ENCODE measurements around the gene CAMSAP1. TPM values are rescaled to one million over a fixed set of nuclear protein-coding genes. Genes with fewer than 3 reads are reported as not detected.
A peak's percentile ranks its signal among the peaks of the same experiment; 100 is the strongest.

The CAMSAP1 gene
- total RNA-seq, 1 donor from 2014 or later, result 35.5 TPM

DNA sequence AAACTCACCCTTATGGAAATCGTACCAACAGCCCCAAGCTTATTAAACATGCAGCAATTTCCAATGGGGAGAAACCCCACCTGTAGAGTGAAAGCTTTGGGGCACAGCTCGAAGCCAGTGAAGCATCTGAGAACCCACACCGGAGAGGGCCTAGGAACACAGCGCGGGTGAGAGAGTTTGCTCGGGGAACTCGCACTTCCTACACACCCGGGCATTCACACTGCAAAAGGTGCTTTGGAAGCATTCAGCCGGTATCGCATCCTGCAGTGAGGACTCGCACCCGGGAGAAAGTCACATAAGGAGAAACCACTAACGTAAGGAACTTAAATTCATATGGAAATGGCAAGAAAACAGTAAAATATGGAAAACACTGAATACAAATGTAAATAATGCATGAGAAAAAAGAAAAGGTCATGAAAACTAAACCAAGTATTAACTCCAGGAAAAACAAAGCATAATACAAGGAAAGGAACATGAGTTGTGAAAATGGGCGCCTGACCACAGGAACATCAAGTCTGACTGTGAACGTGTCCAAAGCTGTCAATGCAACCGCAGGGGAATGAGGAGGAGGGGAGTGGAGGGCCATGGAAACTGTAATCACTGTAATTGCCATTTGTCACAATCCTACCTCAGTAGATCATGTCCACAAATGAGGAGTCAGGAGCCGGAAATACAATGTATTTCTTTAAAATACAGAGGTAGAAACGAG lies 28.7 kb downstream of the CAMSAP1 start:
- no peak for DNase-seq (ENCODE audit: low spot score)
- Mint-ChIP-seq H3K36me3 (ENCODE audit: low read depth) (peaks cover 1% of the 10 kb centered on the region), H3K9me3 (ENCODE audit: low read depth) (no peaks in the 10 kb centered on the region), H3K27ac (ENCODE audit: unreplicated experiment) (peak overlapping the region; percentile 13), H3K27me3 (ENCODE audit: low read depth) (no peaks in the 10 kb centered on the region), H3K4me3 (ENCODE audit: unreplicated experiment) (no peak overlapping the region), H3K4me1 (ENCODE audit: low read depth) (peaks cover 25% of the 10 kb centered on the region)
- TF ChIP-seq, protein P1, sequence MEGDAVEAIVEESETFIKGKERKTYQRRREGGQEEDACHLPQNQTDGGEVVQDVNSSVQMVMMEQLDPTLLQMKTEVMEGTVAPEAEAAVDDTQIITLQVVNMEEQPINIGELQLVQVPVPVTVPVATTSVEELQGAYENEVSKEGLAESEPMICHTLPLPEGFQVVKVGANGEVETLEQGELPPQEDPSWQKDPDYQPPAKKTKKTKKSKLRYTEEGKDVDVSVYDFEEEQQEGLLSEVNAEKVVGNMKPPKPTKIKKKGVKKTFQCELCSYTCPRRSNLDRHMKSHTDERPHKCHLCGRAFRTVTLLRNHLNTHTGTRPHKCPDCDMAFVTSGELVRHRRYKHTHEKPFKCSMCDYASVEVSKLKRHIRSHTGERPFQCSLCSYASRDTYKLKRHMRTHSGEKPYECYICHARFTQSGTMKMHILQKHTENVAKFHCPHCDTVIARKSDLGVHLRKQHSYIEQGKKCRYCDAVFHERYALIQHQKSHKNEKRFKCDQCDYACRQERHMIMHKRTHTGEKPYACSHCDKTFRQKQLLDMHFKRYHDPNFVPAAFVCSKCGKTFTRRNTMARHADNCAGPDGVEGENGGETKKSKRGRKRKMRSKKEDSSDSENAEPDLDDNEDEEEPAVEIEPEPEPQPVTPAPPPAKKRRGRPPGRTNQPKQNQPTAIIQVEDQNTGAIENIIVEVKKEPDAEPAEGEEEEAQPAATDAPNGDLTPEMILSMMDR (IDR thresholded peaks at IDR 0.05), result no peak

DNA sequence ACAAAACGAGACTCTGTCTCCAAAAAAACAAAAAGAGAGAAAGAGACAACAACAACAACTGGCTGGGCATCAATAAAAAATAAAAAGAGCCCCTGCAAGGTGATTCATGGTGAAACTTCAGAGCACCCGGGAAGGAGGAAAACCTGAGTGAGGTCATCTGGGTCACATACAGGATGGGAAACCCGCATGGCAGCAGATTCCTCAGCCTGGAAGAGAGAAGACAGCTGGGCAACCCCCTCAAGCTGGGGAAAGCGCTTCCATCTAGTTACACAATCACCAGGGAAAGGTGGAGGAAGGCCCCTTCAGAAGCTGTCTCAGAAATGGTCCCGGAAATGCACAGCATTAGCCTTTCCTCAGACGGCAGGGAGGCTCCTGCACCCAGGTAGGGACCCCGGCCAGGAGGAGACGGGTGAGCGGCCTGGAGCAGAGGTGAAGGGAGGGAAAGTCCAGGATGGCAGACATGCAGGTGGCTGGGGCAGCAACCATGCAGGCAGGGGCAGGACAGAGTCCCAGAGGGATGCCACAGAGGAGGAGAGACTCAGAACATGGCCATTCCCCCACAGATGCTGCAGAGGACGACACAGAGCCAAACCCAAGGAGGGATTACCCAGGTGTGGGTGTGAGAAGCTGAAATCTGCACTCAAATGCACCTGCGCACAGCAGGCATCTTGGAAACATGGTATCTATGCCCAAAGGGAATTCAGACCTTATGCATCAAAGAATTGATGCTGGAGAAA lies 29.4 kb downstream of the CAMSAP1 start:
- Mint-ChIP-seq H3K9me3 (ENCODE audit: low read depth) (no peaks in the 10 kb centered on the region), H3K27me3 (ENCODE audit: low read depth) (no peaks in the 10 kb centered on the region), H3K4me1 (ENCODE audit: low read depth) (peaks cover 19% of the 10 kb centered on the region), H3K36me3 (ENCODE audit: low read depth) (peaks cover 1% of the 10 kb centered on the region), H3K27ac (ENCODE audit: unreplicated experiment) (no peak overlapping the region), H3K4me3 (ENCODE audit: unreplicated experiment) (no peak overlapping the region)
- TF ChIP-seq, protein P1 (IDR thresholded peaks at IDR 0.05), result no peak
- DNase-seq (ENCODE audit: low spot score), result no peak

DNA sequence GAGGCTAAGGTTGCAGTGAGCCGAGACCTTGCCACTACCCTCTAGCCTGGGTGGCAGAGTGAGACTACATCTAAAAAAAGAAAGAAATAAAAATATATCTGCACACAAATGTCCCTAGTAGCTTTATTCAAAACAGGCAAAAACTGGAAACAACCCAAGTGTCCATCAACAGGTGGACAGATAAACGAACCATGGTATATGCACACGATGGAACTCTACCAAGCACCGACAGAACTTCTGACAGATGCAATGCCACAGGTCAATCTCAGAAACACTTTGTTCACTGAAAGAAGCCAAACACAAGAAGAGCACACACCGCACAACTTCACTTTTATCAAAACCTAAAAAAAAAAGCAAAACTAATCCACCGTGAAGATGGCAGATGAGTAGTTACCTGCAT lies 30.4 kb downstream of the CAMSAP1 start:
- H3K36me3 Mint-ChIP-seq (ENCODE audit: low read depth), result peaks cover 1% of the 10 kb centered on the region
- no peaks in the 10 kb centered on the region for H3K9me3 Mint-ChIP-seq (ENCODE audit: low read depth)
- H3K27ac Mint-ChIP-seq (ENCODE audit: unreplicated experiment), result no peak overlapping the region
- H3K4me3 Mint-ChIP-seq (ENCODE audit: unreplicated experiment), result no peak overlapping the region
- DNase-seq (ENCODE audit: low spot score), result no peak
- H3K4me1 Mint-ChIP-seq (ENCODE audit: low read depth), result peaks cover 19% of the 10 kb centered on the region
- H3K27me3 Mint-ChIP-seq (ENCODE audit: low read depth), result no peaks in the 10 kb centered on the region
- TF ChIP-seq, protein P1 (IDR thresholded peaks at IDR 0.05), result no peak

DNA sequence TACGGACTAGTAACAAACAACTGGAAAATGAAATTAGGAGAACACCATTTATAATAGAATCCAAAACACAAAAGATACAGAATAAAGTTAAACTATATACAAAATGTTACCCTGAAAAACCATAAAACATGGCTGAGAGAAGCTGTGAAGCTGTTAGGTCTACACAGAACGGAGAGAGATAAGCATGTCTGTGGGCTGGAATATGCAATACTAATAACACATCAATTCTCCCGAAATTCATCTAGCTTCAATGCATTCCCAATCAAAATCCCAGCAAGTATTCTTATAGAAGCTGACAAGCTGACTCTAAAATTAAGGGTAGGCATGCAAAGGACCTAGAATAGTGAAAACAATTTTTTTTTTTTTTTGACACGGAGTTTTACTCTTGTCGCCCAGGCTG lies 32.5 kb downstream of the CAMSAP1 start:
- Mint-ChIP-seq H3K36me3 (ENCODE audit: low read depth) (no peaks in the 10 kb centered on the region), H3K4me3 (ENCODE audit: unreplicated experiment) (no peak overlapping the region), H3K27ac (ENCODE audit: unreplicated experiment) (no peak overlapping the region)

DNA sequence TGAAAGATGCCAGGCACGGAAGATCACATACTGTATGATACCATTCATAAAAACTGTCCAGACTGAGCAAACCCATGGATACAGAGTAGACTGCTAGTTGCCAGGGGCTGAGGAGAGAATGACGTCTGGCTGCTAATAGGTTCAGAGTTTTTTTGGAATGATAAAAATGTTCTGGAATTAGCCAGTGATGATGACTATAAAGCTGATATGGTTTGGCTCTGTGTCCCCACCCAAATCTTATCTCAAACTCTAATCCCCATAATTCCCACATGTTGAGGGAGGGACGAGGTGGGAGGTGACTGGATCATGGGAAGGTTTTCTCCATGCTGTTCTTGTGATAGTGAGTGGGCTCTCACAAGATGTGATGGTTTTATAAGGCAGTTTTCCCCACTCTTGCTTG lies 37.4 kb downstream of the CAMSAP1 start:
- Mint-ChIP-seq H3K27ac (ENCODE audit: unreplicated experiment) (no peak overlapping the region), H3K4me1 (ENCODE audit: low read depth) (peaks cover 15% of the 10 kb centered on the region), H3K27me3 (ENCODE audit: low read depth) (no peaks in the 10 kb centered on the region), H3K9me3 (ENCODE audit: low read depth) (no peaks in the 10 kb centered on the region), H3K36me3 (ENCODE audit: low read depth) (no peaks in the 10 kb centered on the region), H3K4me3 (ENCODE audit: unreplicated experiment) (no peak overlapping the region)
- TF ChIP-seq, protein P1 (IDR thresholded peaks at IDR 0.05), result no peak
- no peak for DNase-seq (ENCODE audit: low spot score)

More for the DNA sequence above, 32.5 kb downstream of the CAMSAP1 start:
- TF ChIP-seq, protein P1 (IDR thresholded peaks at IDR 0.05), result no peak
- H3K4me1 Mint-ChIP-seq (ENCODE audit: low read depth), result peaks cover 19% of the 10 kb centered on the region
- DNase-seq (ENCODE audit: low spot score), result no peak
- no peaks in the 10 kb centered on the region for H3K9me3 Mint-ChIP-seq (ENCODE audit: low read depth)
- no peaks in the 10 kb centered on the region for H3K27me3 Mint-ChIP-seq (ENCODE audit: low read depth)
